GM19239 (cell line): ENCODE measurements around the gene FXYD4.
A peak's percentile ranks its signal among the peaks of the same experiment; 100 is the strongest.
"Not testable (repeated sequence)": the region's sequence is repeated elsewhere in the genome, so short reads cannot be mapped to it uniquely, and the experiment has no call there.

Experiments
- DNase-seq: peaks from one replicate; pipeline ENCODE4 v3.0.0; 2011; ENCODE audit warnings: low spot score; ENCODE audit not compliant: insufficient read length
- FAIRE-seq: peaks from 2 replicates; lab custom pipeline; 2011; peaks lifted over from hg19 to GRCh38; lab: Jason Lieb, UNC

The FXYD4 gene

DNA sequence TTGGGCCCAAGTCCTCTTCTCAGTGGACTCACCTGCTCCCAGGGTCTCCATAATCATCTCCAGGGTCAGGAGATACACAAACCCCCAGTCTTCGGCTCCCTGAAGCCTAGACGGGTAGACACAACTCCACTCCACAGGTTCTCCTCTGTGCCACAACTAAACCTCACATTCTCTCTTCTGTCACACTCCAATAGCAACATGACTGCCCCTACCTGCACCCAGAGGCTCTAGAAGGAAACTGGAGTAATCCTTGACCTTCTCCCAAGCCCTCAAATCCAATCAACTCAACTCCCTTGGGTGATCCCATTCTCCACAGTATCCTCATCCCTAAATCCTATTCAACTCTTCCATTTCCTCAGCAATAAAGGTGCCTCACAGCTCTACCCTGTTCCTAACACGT lies 21.3 kb downstream of the FXYD4 start:
- FAIRE-seq (no peak), DNase-seq (no peak)

DNA sequence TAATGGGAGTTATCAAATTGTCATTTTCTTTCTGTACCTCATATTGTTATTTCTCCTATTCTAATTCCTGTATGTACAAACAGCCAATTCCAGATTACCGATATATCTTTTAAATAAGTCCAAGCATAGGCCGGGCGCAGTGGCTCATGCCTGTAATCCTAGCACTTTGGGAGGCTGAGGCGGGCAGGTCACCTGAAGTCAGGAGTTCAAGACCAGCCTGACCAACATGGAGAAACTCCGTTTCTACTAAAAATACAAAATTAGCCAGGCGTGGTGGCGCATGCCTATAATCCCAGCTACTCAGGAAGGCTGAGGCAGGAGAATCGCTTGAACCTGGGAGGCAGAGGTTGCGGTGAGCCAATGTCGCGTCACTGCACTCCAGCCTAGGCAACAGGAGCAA lies 21.8 kb downstream of the FXYD4 start:
- DNase-seq, FAIRE-seq: not testable (repeated sequence)

DNA sequence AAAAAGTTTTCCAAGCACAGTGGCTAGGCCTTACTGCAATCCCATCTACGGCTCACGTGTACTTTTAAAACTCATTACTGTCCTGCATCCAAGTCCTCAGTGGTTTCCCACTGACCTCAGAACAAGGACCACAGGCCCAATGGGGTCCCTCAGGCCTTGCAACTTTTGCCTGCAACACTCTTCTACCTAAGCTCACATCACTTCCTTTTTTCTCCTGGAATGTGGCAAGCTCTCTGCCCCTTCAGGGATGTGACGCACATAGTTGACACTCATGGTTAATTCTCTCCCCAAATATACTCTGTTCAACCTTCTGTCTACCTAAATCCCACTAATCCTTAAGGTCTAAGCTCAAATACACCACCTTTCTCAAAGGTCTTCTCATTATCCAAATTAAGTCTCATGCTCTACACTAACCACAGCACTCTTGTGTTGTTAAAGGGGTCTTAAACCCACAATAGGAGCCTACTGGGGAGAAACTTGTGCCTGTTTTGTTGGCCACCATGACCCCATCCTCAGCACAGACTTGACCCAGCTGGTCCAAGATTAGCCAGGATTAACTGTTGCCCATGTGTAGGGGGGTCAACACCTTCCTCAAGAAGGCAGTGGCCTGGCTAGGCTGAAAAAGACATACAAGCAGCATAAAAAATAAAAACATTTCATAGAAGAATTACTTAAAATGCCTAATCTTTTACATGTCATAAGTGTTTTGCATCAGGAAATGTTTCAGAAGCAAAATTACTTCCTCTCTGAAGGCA lies 22.3 kb downstream of the FXYD4 start:
- no peak for FAIRE-seq
- no peak for DNase-seq

DNA sequence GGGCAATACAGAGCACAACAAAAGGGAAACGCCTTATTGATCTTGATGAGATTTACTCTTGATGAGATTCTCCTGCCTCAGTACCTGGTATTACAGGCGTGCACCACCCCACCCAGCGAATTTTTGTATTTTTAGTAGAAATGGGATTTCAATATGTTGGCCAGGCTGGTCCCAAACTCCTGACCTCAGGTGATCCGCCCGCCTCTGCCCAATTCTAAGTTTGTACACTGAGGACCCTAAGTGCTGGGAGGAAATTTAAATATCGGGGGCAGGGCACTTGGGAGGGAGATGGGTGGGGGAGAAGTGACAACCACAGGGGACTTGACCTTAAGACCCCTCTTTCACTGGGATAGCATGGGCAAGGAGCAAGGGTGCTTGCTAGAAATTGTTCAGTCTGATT lies 23.4 kb downstream of the FXYD4 start:
- DNase-seq, result no peak
- FAIRE-seq, result no peak

DNA sequence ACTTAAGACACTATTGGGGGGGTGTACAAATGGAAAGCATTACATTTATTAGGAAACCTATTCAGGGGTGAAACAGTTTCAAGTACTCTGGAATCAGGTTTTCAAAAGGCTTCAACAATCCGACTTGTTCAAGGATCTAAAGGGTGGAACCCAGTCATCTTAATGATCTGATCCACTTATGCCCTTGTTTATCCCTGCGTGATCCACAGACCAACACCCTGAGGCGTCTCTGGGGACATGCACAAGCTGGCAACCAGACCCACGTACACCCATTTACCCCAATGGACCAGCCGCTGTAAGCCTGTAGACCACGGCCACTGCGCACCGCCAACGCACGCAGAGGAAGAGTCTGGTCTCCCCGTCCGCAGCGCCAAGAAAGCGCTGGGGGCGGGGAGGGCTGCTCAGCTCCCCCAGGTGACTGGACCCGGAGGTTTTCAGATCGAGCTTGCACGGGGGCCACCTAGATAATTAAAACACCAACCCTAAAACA lies 24.2 kb downstream of the FXYD4 start:
- DNase-seq (no peak), FAIRE-seq (no peak)

DNA sequence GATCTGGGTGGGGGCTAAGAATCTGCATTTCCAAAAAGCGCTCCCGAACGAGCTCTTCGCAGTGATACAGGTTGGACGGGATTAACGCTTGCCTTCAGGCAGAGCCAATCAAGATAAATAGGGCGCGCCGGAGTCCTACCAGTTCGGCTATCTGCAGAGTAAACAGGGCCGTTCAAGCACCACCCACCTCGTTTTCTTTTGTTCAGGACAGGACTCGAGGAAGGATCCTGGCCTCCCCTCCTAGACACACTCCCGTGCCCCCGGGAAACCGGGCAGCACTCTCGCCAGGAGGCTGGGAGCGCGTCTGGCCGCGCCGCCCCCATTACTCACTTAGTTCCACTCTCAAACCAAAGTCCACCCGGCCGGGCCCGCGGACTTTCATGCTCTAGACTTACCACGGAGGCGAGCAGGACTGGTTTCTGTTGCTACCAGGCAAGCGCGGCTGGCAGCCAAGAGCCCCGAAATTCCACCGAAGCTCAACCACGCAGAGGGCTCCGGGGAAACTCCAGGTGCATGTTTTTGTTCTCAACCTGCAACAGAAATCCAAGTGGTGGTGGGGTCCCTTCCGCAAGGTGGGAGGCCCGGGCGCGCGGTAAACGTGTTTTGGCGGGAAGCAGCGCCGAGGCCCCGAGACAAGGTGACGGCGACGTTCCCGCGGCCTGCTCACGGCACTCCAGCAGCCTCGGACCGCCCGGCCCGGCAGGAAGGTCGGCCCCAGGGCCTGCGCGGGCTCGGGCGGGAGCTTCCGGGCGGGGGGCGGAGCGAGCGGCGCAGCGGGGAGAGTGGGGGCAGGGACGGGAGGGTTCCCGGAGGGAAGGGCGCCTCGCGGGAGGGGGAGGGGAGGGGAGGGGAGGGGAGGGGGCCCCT lies 24.9 kb downstream of the FXYD4 start:
- peak; percentile 65 for DNase-seq
- FAIRE-seq, result no peak

DNA sequence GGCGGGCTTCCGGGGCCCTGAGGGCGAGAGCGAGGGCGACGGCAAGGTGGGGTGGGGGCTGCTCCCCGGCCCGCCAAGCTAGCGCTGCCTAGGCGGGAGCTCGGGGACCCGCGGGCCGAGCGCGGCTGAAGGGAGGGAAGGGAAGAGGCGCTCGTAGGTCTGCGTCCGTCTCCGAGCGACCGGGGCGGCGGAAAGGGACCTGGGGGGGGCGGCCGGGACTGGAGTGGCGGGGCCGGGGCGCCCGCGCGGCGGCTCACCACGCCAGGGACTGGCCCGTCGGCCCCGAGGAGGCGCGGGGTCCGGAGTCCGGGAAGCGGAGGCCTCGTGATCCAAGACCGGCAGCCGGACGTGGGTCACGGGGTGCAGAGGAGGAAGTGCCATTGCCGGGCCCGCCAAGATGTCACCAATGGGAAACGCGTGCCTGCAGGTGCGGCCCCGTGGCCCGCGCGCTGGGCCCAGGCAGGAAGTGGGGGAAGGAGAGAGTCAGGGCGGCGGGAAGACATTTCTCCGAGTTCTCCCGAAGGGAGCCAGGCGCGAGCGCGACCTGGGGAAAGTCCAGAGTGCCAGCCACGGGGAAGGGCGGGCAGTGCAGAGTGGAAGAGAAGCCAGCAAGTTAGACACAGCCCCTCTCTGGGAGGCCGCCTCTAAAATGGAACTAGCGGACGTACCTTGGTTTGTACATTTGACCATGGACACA lies 25.6 kb downstream of the FXYD4 start:
- DNase-seq (peak; percentile 77), FAIRE-seq (peak; percentile 31)

DNA sequence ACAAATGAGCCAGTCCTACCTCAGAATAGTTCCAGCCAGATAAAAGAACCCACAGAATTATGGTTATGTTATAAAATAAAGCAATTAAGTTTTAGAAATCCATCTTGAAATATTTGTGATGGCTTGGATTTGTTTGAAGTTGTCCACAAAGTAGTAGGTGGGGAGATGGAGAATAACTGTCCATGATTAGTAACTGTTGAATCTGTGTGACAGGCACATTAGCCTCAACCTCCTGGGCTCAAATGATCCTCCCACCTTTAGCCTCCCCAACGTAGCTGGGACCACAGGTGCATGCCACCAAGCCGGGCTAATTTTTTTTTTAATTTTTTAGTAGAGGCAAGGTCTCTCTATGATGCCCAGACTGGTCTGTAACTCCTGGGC lies 27.5 kb downstream of the FXYD4 start:
- FAIRE-seq (no peak), DNase-seq (no peak)

DNA sequence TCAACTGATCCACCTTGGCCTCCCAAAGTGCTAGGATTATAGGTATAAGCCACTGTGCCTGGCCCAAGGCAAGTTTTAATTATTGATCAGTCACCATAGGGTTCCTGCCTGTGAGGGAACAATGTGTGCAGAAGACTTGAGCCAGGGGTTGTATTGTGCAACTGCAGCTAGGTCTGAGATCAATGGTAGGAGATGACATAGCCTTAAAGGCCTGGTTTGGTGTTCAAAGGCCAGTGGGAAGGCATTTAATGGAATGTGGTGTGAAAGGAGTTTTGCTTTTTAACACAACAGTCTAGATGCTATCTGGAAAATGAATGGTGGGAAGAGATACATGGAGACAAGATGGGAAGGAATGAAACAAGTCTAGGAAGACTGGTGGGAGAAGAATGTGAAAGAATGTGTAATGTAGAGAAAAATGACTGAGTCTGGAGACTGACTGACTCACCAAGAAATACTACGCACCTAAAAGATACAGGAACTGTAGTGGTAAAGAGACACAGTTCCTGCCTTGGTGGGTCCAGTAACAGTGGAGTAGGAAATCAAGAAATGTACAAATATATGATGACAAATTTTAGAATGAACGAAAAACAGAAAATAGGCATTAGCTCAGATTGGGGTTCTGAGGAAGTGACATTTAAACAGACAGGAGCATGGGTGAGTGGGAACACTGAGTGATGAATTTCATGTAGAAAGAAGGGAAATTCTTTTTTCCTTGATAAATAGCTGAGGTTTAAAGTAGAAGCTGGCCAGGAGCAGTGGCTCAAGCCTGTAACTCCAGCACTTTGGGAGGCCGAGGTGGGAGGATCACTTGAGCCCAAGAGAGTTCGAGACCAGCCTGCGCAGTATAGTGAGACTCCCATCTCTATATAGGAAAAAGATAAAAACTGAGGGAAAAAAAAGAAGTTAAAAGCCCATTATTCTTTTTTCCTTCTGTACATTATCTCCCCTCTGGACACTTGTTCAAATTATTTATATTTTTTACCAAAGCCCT lies 28.2 kb downstream of the FXYD4 start:
- no peak for DNase-seq
- peak; percentile 35 for FAIRE-seq

DNA sequence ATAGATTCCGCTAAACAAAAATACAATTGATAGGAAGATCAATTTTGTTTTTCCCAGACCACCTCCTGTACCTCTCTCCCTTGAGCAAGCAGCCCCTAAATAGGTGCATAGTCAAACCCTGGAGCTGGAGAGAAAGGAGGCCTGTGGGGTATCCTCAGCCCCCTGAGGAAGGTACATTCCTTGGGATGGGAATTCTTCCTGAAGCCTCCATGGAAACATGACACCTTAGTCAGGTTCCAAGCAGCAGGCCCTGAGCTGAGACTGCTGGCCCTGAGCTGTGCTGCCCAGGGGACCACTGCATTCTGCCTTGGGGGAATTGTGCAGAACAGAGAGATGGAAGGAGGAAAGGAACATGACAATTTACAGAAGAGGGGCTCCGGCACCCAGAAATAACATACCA lies 30.2 kb downstream of the FXYD4 start:
- DNase-seq, result no peak
- no peak for FAIRE-seq

DNA sequence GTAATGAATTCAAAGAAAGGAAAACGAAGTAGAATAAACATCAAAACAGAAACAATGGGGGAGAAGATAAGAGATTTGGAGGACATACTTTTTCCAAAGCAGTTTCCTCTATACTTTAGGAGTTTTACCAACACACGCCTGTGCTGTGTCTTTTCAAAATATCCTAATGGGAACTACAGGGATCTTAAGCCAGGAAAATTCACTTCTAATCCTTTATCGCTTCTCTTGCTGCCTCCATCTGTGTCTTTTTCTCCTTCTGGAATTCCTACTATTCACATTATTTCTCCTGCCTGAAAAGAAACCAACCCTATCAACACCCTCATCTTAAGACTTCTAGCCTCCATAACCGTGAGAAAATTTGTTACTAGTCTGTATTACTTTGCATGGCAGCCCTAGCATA lies 30.7 kb downstream of the FXYD4 start:
- FAIRE-seq, result no peak
- no peak for DNase-seq

DNA sequence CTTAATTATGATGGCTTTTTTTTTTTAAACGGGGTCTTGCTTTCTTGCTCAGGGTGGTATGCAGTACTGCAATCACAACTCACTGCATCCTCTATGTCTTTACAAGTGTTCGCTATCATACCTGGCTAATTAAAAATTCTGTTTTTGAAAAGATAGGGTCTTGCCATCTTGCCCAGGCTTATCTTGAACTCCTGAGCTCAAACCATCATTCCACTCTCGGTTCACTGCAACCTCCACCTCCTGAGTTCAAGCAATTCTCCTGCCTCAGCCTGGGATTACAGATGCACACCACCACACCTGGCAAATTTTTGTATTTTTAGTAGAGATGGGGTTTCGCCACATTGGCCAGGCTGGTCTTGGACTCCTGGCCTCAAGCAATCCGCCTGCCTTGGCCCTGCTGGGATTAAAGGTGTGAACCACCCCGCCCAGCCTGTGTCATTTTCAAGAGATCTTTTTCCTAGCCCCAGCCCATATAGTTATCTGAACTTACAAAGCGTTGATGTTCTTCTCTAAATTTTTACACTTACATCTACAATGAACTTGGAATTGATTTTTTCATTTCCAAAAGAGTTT lies 31.5 kb downstream of the FXYD4 start:
- DNase-seq (no peak), FAIRE-seq (no peak)

DNA sequence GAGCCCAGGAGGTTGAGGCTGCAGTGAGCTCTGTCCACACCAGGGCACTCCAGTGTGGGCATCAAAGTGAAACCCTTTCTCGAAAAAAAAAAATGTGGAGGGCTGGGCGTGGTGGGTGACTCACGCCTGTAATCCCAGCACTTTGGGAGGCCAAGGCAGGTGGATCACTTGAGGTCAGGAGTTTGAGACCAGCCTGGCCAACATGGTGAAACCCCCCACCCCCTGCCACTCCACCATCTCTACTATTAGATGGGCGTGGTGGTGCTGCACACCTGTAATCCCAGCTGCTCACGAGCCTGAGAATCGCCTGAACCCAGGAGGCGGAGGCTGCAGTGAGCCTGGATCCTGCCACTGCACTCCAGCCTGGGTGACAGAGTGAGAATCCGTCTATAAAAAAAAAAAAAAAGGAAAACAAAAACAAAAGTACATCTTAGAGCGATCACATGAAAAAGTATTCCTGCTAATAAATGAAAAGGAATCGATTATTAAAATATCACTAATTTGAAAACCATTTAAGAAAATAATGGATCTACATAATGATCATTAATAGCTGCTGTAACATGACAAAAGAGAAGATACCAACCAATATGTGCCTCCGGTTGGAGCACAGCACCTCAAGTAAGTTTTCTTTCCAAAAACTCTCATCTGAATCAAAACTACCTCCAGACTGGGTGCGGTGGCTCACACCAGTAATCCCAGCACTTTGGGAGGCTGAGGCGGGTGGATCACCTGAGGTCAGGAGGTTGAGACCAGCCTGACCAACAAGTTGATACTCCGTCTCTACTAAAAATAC lies 32.7 kb downstream of the FXYD4 start:
- no peak for DNase-seq
- no peak for FAIRE-seq

DNA sequence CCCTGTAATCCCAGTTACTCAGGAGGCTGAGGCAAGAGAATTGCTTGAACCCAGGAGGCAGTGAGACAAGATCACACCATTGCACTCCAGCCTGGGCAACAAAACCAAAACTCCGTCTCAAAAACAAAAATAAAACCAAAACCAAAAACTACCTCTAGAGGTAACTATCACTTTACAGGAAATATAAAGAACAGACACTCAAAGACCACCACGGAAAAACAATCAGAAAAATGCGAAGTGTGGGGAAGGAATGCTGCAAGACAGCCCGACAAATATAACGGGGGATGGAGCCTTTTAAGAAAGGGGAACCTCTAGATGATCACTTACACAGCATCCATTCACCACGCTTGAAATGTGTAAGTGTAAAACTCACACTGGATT lies 33.3 kb downstream of the FXYD4 start:
- DNase-seq, result no peak
- FAIRE-seq, result peak; percentile 81

DNA sequence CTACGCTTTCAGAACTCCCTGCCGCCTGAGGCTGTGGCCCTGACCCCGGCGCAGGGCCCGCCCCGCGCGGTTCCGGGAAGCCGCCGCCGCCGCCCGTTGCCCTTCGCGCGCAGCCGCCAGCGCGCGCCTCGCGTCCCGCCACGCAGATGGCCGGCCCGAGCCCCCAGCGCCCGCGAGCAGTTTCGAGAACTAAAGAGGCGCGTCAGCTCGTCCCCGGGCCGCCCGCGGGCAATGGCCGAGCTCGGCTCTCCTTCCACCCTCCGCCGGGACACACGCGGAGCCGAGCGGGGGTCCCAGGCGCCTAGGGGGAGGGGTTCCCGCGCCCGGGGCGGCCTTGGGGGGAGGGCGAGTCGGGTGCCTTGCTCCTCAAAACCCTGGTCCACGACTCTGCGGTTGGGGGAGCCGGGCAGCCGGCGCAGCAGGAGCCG lies 35.7 kb downstream of the FXYD4 start:
- DNase-seq (no peak), FAIRE-seq (no peak)

DNA sequence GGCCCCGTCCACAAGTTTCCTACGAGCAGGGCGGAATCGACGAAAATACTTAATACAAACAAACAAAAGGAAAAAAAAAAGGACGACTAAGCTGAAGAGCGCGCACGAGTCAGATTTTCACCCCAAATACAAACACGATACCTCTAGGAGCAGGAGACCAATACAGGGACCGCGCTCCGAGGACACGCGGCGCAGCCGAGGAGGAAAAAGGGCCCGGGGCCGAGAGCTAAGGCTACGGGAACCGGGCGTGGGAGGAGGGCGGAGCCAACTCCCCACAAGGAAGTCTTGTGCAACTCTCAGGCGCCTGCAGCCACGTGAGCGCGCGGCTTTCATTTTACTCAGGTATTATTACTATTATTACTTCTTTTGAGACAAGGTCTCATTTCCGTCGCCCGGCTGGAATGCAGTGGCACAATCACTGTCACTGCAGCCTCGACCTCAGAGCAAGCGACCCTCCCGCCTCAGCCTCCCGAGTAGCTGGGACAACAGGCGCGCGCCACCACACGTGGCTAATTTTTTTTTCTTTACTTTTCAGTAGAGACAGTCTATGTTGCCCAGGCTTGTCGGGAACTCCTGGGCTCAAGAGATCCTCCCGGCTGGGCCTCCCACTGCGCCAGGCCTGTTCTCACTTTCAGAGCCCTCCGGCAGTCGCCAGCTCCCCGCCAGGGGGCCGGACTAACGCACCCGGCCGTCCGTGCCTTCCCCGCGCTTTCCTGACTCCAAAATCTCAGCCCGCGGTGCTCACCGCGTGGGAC lies 36.3 kb downstream of the FXYD4 start:
- DNase-seq (peak; percentile 75), FAIRE-seq (peak; percentile 93)

DNA sequence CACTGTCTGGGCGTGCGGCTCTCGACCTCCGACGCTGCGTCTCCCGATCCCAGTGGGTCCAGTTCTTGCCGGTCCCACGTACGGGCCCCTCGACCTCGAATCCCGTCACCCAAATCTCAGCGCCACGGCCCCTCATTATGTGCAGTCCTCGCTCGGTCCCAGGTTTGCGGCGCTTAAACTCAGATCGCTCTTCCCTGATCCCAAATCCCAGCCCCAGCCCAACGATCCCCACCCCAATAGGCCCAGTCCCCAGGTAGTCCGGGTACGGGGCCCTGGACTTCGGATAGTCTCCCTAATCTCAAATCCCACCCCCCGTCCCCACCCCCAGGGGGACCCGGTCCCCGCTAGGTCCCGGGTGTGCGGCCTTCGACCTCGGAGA lies 36.9 kb downstream of the FXYD4 start:
- DNase-seq, result no peak
- no peak for FAIRE-seq
